Thymus (tissue), 11 donors: ENCODE measurements around the gene ONECUT1. TPM values are rescaled to one million over a fixed set of nuclear protein-coding genes. Genes with fewer than 3 reads are reported as not detected.
A peak's percentile ranks its signal among the peaks of the same experiment; 100 is the strongest.

Experiments used
- DNase-seq, 9 donors: peaks; one replicate each; pipeline ENCODE4 v3.0.0-alpha.2; 2013; ENCODE audit warnings: low spot score in 9 of 9, low read depth in 6 of 9, missing footprints in 1 of 9
- H3K27ac ChIP-seq, 2 donors: one replicate each; pipeline ENCODE4 v1.5.1; 2013; ENCODE audit warnings: control low read depth in 1 of 2, low read depth in 1 of 2, low read length in 1 of 2, mild to moderate bottlenecking in 1 of 2, moderate library complexity in 1 of 2
- H3K27me3 ChIP-seq, 2 donors: one replicate each; pipeline ENCODE4 v1.5.1; 2013; ENCODE audit warnings: low read length in 1 of 2; ENCODE audit not compliant: control insufficient read depth in 2 of 2, insufficient read depth in 1 of 2
- H3K36me3 ChIP-seq, 2 donors: one replicate each; pipeline ENCODE4 v1.5.1; 2013; ENCODE audit warnings: low read length in 1 of 2, mild to moderate bottlenecking in 1 of 2, moderate library complexity in 1 of 2; ENCODE audit not compliant: control insufficient read depth in 2 of 2, insufficient read depth in 2 of 2
- H3K4me1 ChIP-seq, 2 donors: one replicate each; pipeline ENCODE4 v1.5.1; 2013; ENCODE audit warnings: low read length in 2 of 2; ENCODE audit not compliant: control insufficient read depth in 2 of 2, insufficient read depth in 2 of 2
- H3K4me3 ChIP-seq, 2 donors: one replicate each; pipeline ENCODE4 v1.5.1; 2013; ENCODE audit warnings: low read length in 2 of 2, control low read depth in 1 of 2, mild to moderate bottlenecking in 1 of 2
- H3K9me3 ChIP-seq, 2 donors: one replicate each; pipeline ENCODE4 v1.5.1; 2013; ENCODE audit warnings: low read length in 1 of 2, mild to moderate bottlenecking in 1 of 2; ENCODE audit not compliant: control insufficient read depth in 2 of 2, insufficient read depth in 1 of 2
- WGBS: extraction: QIAGEN DNeasy Blood & Tissue Kit; methylation state at CpG from one replicate; pipeline ENCODE4 v1.1.7; 2013; 5-methylcytosine and 5-hydroxymethylcytosine counted together
- polyA plus RNA-seq: library from polyadenylated mRNA; stranded (reverse); fragments of 200-250 nt; gene quantifications from one replicate; pipeline ENCODE4 v1.2.3, GENCODE V29; 2013
- total RNA-seq: library from RNA; stranded (reverse); fragments of 120-200 nt; gene quantifications from one replicate; pipeline ENCODE4 v1.2.4, GENCODE V29; 2013
- donor health status: healthy.

The ONECUT1 gene
- total and polyA plus RNA-seq, 2 donors: 0.05 TPM; not detected in 1

GRCh38 chr15:52805351-52806283, 15.5 kb upstream of the ONECUT1 start:
- H3K4me3 ChIP-seq: peak overlapping the region in 1 of 2 donors; percentile 44
- H3K27ac ChIP-seq: no peak overlapping the region
- 2% methylated on average over 93 of the region's 93 CpGs for WGBS
- peaks cover 84 to 97% of the 10 kb centered on the region in 2 donors for H3K27me3 ChIP-seq
- no peak for DNase-seq
- H3K4me1 ChIP-seq: peaks cover 12 to 22% of the 10 kb centered on the region in 2 donors
- H3K9me3 ChIP-seq: peaks cover 2 to 11% of the 10 kb centered on the region in 2 donors
- no peaks in the 10 kb centered on the region for H3K36me3 ChIP-seq

GRCh38 chr15:52804526-52805081, 14.5 kb upstream of the ONECUT1 start:
- Histone ChIP-seq H3K27ac (no peak overlapping the region), H3K27me3 (peaks cover 89 to 98% of the 10 kb centered on the region in 2 donors), H3K9me3 (peaks cover 2 to 11% of the 10 kb centered on the region in 2 donors), H3K4me1 (peaks cover 12 to 22% of the 10 kb centered on the region in 2 donors), H3K4me3 (peak overlapping the region in 1 of 2 donors; percentile 44), H3K36me3 (no peaks in the 10 kb centered on the region)
- no peak for DNase-seq
- WGBS: 3% methylated on average over 25 of the region's 25 CpGs

- H3K27me3 ChIP-seq: peaks cover 88 to 100% of the 10 kb centered on the region in 2 donors
These were observed 13.6 kb upstream of the ONECUT1 start for GRCh38 chr15:52803467-52804306.

GRCh38 chr15:52803108-52803466, 13.0 kb upstream of the ONECUT1 start:
- H3K36me3 ChIP-seq: no peaks in the 10 kb centered on the region
- peaks cover 92 to 100% of the 10 kb centered on the region in 2 donors for H3K27me3 ChIP-seq
- H3K27ac ChIP-seq: no peak overlapping the region
- H3K9me3 ChIP-seq: peaks cover 2 to 11% of the 10 kb centered on the region in 2 donors
- 10% methylated on average over 8 of the region's 8 CpGs for WGBS
- H3K4me3 ChIP-seq: no peak overlapping the region
- H3K4me1 ChIP-seq: peaks cover 13 to 22% of the 10 kb centered on the region in 2 donors
- no peak for DNase-seq

More at GRCh38 chr15:52803467-52804306, 13.6 kb upstream of the ONECUT1 start:
- no peak for DNase-seq
- H3K9me3 ChIP-seq: peaks cover 2 to 11% of the 10 kb centered on the region in 2 donors
- H3K36me3 ChIP-seq: no peaks in the 10 kb centered on the region
- WGBS: 3% methylated on average over 49 of the region's 49 CpGs
- H3K4me3 ChIP-seq: peak overlapping the region in 1 of 2 donors; percentile 25
- H3K4me1 ChIP-seq: peaks cover 12 to 22% of the 10 kb centered on the region in 2 donors
- no peak overlapping the region for H3K27ac ChIP-seq

- Histone ChIP-seq H3K36me3 (no peaks in the 10 kb centered on the region), H3K9me3 (peaks cover 2 to 11% of the 10 kb centered on the region in 2 donors), H3K4me1 (peaks cover 19 to 28% of the 10 kb centered on the region in 2 donors), H3K27me3 (peaks cover 89 to 100% of the 10 kb centered on the region in 2 donors), H3K4me3 (no peak overlapping the region), H3K27ac (no peak overlapping the region)
- DNase-seq: no peak
- 24% methylated on average over 2 of the region's 2 CpGs for WGBS
These were observed 12.0 kb upstream of the ONECUT1 start for GRCh38 chr15:52802110-52802509.

GRCh38 chr15:52801748-52802085, 11.6 kb upstream of the ONECUT1 start:
- DNase-seq: no peak
- WGBS: 40% methylated on average over 14 of the region's 14 CpGs
- Histone ChIP-seq H3K27me3 (peaks cover 87 to 100% of the 10 kb centered on the region in 2 donors), H3K36me3 (no peaks in the 10 kb centered on the region), H3K9me3 (peaks cover 2 to 11% of the 10 kb centered on the region in 2 donors), H3K27ac (no peak overlapping the region), H3K4me1 (peaks cover 19 to 28% of the 10 kb centered on the region in 2 donors), H3K4me3 (no peak overlapping the region)

- no peak for DNase-seq
- Histone ChIP-seq H3K27ac (no peak overlapping the region), H3K9me3 (peaks cover 2 to 11% of the 10 kb centered on the region in 2 donors), H3K27me3 (peaks cover 87 to 100% of the 10 kb centered on the region in 2 donors), H3K4me3 (no peak overlapping the region), H3K36me3 (no peaks in the 10 kb centered on the region), H3K4me1 (peaks cover 19 to 28% of the 10 kb centered on the region in 2 donors)
- 17% methylated on average over 44 of the region's 44 CpGs for WGBS
These were observed 11.0 kb upstream of the ONECUT1 start for GRCh38 chr15:52800828-52801747.

GRCh38 chr15:52799145-52799811, 9.1 kb upstream of the ONECUT1 start:
- DNase-seq: no peak
- peaks cover 86 to 100% of the 10 kb centered on the region in 2 donors for H3K27me3 ChIP-seq
- no peak overlapping the region for H3K27ac ChIP-seq
- WGBS: 12% methylated on average over 9 of the region's 9 CpGs
- H3K4me3 ChIP-seq: no peak overlapping the region
- H3K4me1 ChIP-seq: peaks cover 7 to 14% of the 10 kb centered on the region in 2 donors
- H3K9me3 ChIP-seq: peaks cover 2 to 7% of the 10 kb centered on the region in 2 donors
- no peaks in the 10 kb centered on the region for H3K36me3 ChIP-seq
